Measurements from ENCODE around the gene PHKA2. TPM values are rescaled to one million over a fixed set of nuclear protein-coding genes. Genes with fewer than 3 reads are reported as not detected.

Gene PHKA2
- total and polyA plus RNA-seq, 2 donors (not counting 1 experiment from before 2014, with no cell fraction given) = 7.9 to 8.3 TPM

- H3K4me1 ChIP-seq (ENCODE audit: control insufficient read depth, extremely low read depth, insufficient read depth, low read length) = no peaks in the 10 kb centered on the region
- H3K27me3 ChIP-seq (ENCODE audit: control insufficient read depth, insufficient read depth, low read length) = no peaks in the 10 kb centered on the region
- TF ChIP-seq EZH2 (IDR thresholded peaks at IDR 0.05; ENCODE audit: low read length, missing control alignments) (no peak), CTCF (conservative IDR thresholded peaks at IDR 0.05 in 1 of 2, IDR thresholded peaks at IDR 0.05 in 1 of 2; ENCODE audit: low read depth in 1 of 2, low read length in 2 of 2) (no peak)
- H3K27ac ChIP-seq (ENCODE audit: insufficient read depth, low read length) = no peak overlapping the region
- no peak overlapping the region for H2AFZ ChIP-seq (ENCODE audit: low read length)
- no peaks in the 10 kb centered on the region for H3K79me2 ChIP-seq (ENCODE audit: control insufficient read depth, insufficient read depth, low read length)
- H3K9ac ChIP-seq (ENCODE audit: insufficient read depth, low read length) = no peak overlapping the region
- H3K9me3 ChIP-seq (ENCODE audit: control insufficient read depth, insufficient read depth, low read depth, low read length) = no peaks in the 10 kb centered on the region
- no peaks in the 10 kb centered on the region for H4K20me1 ChIP-seq (ENCODE audit: control insufficient read depth, extremely low read depth, insufficient read depth, low read length)
- no peaks in the 10 kb centered on the region for H3K36me3 ChIP-seq (ENCODE audit: control insufficient read depth, insufficient read depth, low read length)
- no peak overlapping the region for H3K4me3 ChIP-seq (replicated peaks in 1 of 4; ENCODE audit: control extremely low read depth in 1 of 4, insufficient read depth in 1 of 4, low read depth in 3 of 4, low read length in 4 of 4)
- H3K4me2 ChIP-seq (ENCODE audit: extremely low read depth, insufficient read depth, low read length) = no peak overlapping the region
- DNase-seq (ENCODE audit: low read depth in 2 of 2) = peak; percentile 12 to 26
Observed at GRCh38 chrX:18938710-18939109, 45.2 kb downstream of the PHKA2 start.

- no peak overlapping the region for H3K27ac ChIP-seq (ENCODE audit: insufficient read depth, low read length)
- no peak for TF ChIP-seq EZH2 (IDR thresholded peaks at IDR 0.05; ENCODE audit: low read length, missing control alignments)
- TF ChIP-seq CTCF (conservative IDR thresholded peaks at IDR 0.05 in 1 of 2, IDR thresholded peaks at IDR 0.05 in 1 of 2; ENCODE audit: low read depth in 1 of 2, low read length in 2 of 2) = no peak
Observed at GRCh38 chrX:18937173-18937572, 46.7 kb downstream of the PHKA2 start.

DNA sequence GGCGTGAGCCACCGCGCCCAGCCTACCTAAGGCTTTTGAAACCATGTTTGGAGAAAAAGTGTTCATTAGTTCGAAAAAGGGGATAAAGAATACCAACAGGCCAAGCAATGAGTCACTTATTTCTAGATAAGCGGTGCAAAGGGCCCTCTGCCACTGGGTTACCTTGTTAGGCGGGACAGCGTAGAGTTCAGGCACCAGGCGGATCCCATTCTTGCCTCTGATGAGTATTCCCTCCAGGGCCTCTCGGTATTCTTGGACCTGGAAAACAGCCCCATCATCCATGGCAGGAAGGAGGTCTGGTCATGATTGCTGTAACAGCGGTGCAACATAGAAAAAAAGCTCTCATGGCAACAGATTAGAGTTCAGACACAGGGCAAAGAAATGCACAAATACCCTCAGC, 48.0 kb downstream of the PHKA2 start:
- Histone ChIP-seq H4K20me1 (ENCODE audit: control insufficient read depth, extremely low read depth, insufficient read depth, low read length) (no peaks in the 10 kb centered on the region), H3K4me2 (ENCODE audit: extremely low read depth, insufficient read depth, low read length) (no peak overlapping the region), H3K79me2 (ENCODE audit: control insufficient read depth, insufficient read depth, low read length) (no peaks in the 10 kb centered on the region), H3K9ac (ENCODE audit: insufficient read depth, low read length) (no peak overlapping the region), H2AFZ (ENCODE audit: low read length) (no peak overlapping the region), H3K36me3 (ENCODE audit: control insufficient read depth, insufficient read depth, low read length) (no peaks in the 10 kb centered on the region), H3K27ac (ENCODE audit: insufficient read depth, low read length) (no peak overlapping the region), H3K27me3 (ENCODE audit: control insufficient read depth, insufficient read depth, low read length) (no peaks in the 10 kb centered on the region), H3K4me1 (ENCODE audit: control insufficient read depth, extremely low read depth, insufficient read depth, low read length) (no peaks in the 10 kb centered on the region), H3K9me3 (ENCODE audit: control insufficient read depth, insufficient read depth, low read depth, low read length) (no peaks in the 10 kb centered on the region), H3K4me3 (replicated peaks in 1 of 4; ENCODE audit: control extremely low read depth in 1 of 4, insufficient read depth in 1 of 4, low read depth in 3 of 4, low read length in 4 of 4) (no peak overlapping the region)
- DNase-seq (ENCODE audit: low read depth in 2 of 2) = no peak
- TF ChIP-seq CTCF (conservative IDR thresholded peaks at IDR 0.05 in 1 of 2, IDR thresholded peaks at IDR 0.05 in 1 of 2; ENCODE audit: low read depth in 1 of 2, low read length in 2 of 2) (no peak), EZH2 (IDR thresholded peaks at IDR 0.05; ENCODE audit: low read length, missing control alignments) (no peak)

More at GRCh38 chrX:18937173-18937572, 46.7 kb downstream of the PHKA2 start:
- Histone ChIP-seq H3K27me3 (ENCODE audit: control insufficient read depth, insufficient read depth, low read length) (no peaks in the 10 kb centered on the region), H4K20me1 (ENCODE audit: control insufficient read depth, extremely low read depth, insufficient read depth, low read length) (no peaks in the 10 kb centered on the region), H2AFZ (ENCODE audit: low read length) (no peak overlapping the region), H3K9ac (ENCODE audit: insufficient read depth, low read length) (no peak overlapping the region), H3K4me1 (ENCODE audit: control insufficient read depth, extremely low read depth, insufficient read depth, low read length) (no peaks in the 10 kb centered on the region), H3K36me3 (ENCODE audit: control insufficient read depth, insufficient read depth, low read length) (no peaks in the 10 kb centered on the region), H3K4me3 (replicated peaks in 1 of 4; ENCODE audit: control extremely low read depth in 1 of 4, insufficient read depth in 1 of 4, low read depth in 3 of 4, low read length in 4 of 4) (no peak overlapping the region), H3K4me2 (ENCODE audit: extremely low read depth, insufficient read depth, low read length) (no peak overlapping the region), H3K79me2 (ENCODE audit: control insufficient read depth, insufficient read depth, low read length) (no peaks in the 10 kb centered on the region), H3K9me3 (ENCODE audit: control insufficient read depth, insufficient read depth, low read depth, low read length) (no peaks in the 10 kb centered on the region)
- no peak for DNase-seq (ENCODE audit: low read depth in 2 of 2)

Data from fibroblast of lung (primary cell).